OCI-LY3 (cell line): ENCODE results near the gene AIPL1.
A peak's percentile ranks its signal among the peaks of the same experiment; 100 is the strongest.

Experiments
- H2AFZ ChIP-seq: fragments of 200-600, 300-600 bp; shearing (Covaris generic); 2 replicates; pipeline ENCODE4 v1.6.0; 2014; ENCODE audit warnings: antibody characterized with exemption, low read depth, low read length
- H3K27ac ChIP-seq: fragments of 200-600, 300-600 bp; sonication (generic); 2 replicates; pipeline ENCODE4 v1.5.1; 2014; ENCODE audit warnings: mild to moderate bottlenecking, low read length, moderate library complexity, mixed read lengths
- H3K27me3 ChIP-seq: fragments of 200-600, 300-600 bp; sonication (generic); 2 replicates; pipeline ENCODE4 v1.6.1; 2014; ENCODE audit warnings: low read depth, low read length, mixed read lengths
- H3K36me3 ChIP-seq: fragments of 200-600, 300-600 bp; sonication (generic); replicated peaks from 2 replicates; pipeline ENCODE3; 2014; ENCODE audit warnings: low read depth, low read length, mixed read lengths
- H3K4me1 ChIP-seq: fragments of 300-600, 200-600 bp; sonication (generic); 2 replicates; pipeline ENCODE4 v1.6.1; 2014; ENCODE audit warnings: low read length, mixed read lengths
- H3K4me2 ChIP-seq: fragments of 200-600, 300-600 bp; sonication (generic); 2 replicates; pipeline ENCODE4 v1.6.1; 2014; ENCODE audit warnings: low read length, mixed read lengths
- H3K4me3 ChIP-seq: fragments of 300-600, 200-600 bp; sonication (generic); 2 replicates; pipeline ENCODE4 v1.5.1; 2014; ENCODE audit warnings: antibody characterized with exemption, mild to moderate bottlenecking, low read length, moderate library complexity
- H3K79me2 ChIP-seq: fragments of 300-600, 200-600 bp; shearing (Covaris generic); 2 replicates; pipeline ENCODE4 v1.6.1; 2014; ENCODE audit warnings: mild to moderate bottlenecking, low read length, mixed read lengths
- H3K9ac ChIP-seq: fragments of 300-600, 200-600 bp; shearing (Covaris generic); 2 replicates; pipeline ENCODE4 v1.6.0; 2014; ENCODE audit warnings: mild to moderate bottlenecking, low read length, moderate library complexity
- H3K9me3 ChIP-seq: fragments of 200-600, 300-600 bp; shearing (Covaris generic); 2 replicates; pipeline ENCODE4 v1.6.1; 2014; ENCODE audit warnings: low read length, mixed read lengths; ENCODE audit not compliant: insufficient read depth
- H4K20me1 ChIP-seq: fragments of 200-600, 300-600 bp; sonication (generic); 2 replicates; pipeline ENCODE4 v1.6.1; 2016; ENCODE audit warnings: low read length, mixed read lengths; ENCODE audit not compliant: insufficient read depth
- EZH2phosphoT487 ChIP-seq: fragments of 200-600 bp; shearing (Covaris generic); IDR thresholded peaks from 2 replicates; pipeline ENCODE4 v1.6.1; 2018; ENCODE audit warnings: antibody characterized with exemption, mixed run types, low read depth
- TF ChIP-seq, protein P1 (sequence below): fragments of 200-600, 300-600 bp; sonication (generic); IDR thresholded peaks from 2 replicates; pipeline ENCODE4 v1.5.1; 2014; ENCODE audit warnings: antibody characterized with exemption, low read length, low read depth

The AIPL1 gene

DNA sequence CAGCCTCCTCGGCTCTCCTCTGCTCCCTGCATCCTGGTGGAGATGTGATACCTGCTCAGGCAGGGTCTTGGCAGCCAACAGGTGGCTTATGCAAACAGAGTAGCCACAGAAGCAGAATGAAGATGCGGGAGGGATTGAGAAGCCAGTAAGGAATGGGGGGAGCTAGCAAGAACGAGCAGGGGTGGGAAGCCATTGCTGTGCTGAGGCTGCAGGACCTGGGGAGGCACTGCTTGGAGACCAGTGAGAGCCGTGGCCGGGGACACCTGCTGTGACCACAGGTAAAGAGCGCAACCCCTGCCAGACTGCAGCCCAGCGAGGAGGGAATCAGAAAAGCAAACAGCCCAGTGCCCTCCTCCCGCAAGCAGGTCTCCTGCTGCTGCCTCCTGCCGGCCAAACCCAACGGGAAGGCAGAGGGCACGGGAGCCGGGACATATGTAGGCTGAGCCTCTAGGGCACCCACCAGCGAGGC, 14.7 kb downstream of the AIPL1 start:
- no peaks in the 10 kb centered on the region for H3K79me2 ChIP-seq
- H2AFZ ChIP-seq: no peak overlapping the region
- H3K4me1 ChIP-seq: no peaks in the 10 kb centered on the region
- H4K20me1 ChIP-seq: no peaks in the 10 kb centered on the region
- H3K36me3 ChIP-seq: no peaks in the 10 kb centered on the region
- no peak overlapping the region for H3K4me3 ChIP-seq
- no peak overlapping the region for H3K9ac ChIP-seq
- no peaks in the 10 kb centered on the region for H3K9me3 ChIP-seq
- no peaks in the 10 kb centered on the region for H3K27me3 ChIP-seq
- no peak for TF ChIP-seq EZH2phosphoT487
- TF ChIP-seq, protein P1, sequence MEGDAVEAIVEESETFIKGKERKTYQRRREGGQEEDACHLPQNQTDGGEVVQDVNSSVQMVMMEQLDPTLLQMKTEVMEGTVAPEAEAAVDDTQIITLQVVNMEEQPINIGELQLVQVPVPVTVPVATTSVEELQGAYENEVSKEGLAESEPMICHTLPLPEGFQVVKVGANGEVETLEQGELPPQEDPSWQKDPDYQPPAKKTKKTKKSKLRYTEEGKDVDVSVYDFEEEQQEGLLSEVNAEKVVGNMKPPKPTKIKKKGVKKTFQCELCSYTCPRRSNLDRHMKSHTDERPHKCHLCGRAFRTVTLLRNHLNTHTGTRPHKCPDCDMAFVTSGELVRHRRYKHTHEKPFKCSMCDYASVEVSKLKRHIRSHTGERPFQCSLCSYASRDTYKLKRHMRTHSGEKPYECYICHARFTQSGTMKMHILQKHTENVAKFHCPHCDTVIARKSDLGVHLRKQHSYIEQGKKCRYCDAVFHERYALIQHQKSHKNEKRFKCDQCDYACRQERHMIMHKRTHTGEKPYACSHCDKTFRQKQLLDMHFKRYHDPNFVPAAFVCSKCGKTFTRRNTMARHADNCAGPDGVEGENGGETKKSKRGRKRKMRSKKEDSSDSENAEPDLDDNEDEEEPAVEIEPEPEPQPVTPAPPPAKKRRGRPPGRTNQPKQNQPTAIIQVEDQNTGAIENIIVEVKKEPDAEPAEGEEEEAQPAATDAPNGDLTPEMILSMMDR: no peak
- H3K27ac ChIP-seq: no peak overlapping the region
- H3K4me2 ChIP-seq: no peak overlapping the region

DNA sequence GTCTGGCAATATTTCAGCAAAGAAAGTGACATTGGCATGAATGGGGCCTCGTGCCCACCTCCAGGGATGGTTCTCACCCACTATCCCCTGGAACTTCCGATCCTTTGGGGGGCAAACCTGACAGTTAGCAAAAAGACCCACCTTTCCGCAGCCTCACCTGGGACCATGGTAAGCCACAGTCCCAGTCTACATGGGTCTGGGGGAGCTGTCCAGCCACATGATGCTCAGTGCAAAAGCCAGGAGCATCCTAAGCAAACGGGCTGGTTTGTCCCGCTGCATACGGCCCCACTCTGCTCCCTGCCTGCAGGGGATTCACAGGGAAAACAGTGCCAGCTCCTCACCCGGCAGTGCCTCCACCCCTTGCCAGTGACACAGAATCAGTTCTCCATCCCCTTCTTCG, 19.3 kb downstream of the AIPL1 start:
- Histone ChIP-seq H3K9me3 (no peaks in the 10 kb centered on the region), H3K79me2 (no peaks in the 10 kb centered on the region), H3K27ac (no peak overlapping the region), H3K4me2 (no peak overlapping the region), H2AFZ (no peak overlapping the region), H3K36me3 (no peaks in the 10 kb centered on the region), H3K4me1 (no peaks in the 10 kb centered on the region), H4K20me1 (no peaks in the 10 kb centered on the region), H3K9ac (no peak overlapping the region), H3K27me3 (no peaks in the 10 kb centered on the region), H3K4me3 (no peak overlapping the region)
- TF ChIP-seq EZH2phosphoT487: no peak
- TF ChIP-seq, protein P1: no peak

DNA sequence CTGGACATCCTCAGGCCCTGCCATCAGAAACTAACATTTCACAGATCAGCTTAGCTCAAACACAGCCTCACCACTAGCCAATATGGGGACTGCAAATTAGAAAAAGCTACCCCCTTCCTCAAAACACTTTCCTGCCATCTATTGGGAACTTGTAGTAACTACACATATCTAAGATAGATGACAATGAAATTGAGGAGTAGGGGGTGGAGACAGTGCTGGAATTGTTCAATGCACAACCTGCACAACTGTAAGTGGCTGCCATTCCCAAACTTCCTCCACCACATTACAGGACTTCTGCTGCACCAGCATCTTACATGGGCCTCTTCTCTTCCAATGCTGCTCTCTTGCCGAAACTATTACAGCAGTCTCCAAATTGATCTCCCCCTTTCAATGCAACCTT, 21.9 kb downstream of the AIPL1 start:
- no peaks in the 10 kb centered on the region for H3K79me2 ChIP-seq
- H3K4me1 ChIP-seq: no peaks in the 10 kb centered on the region
- TF ChIP-seq, protein P1: peak; percentile 57
- no peak for TF ChIP-seq EZH2phosphoT487
- H4K20me1 ChIP-seq: no peaks in the 10 kb centered on the region
- H2AFZ ChIP-seq: no peak overlapping the region
- H3K9ac ChIP-seq: no peak overlapping the region
- H3K36me3 ChIP-seq: no peaks in the 10 kb centered on the region
- no peaks in the 10 kb centered on the region for H3K9me3 ChIP-seq
- H3K4me3 ChIP-seq: no peak overlapping the region
- H3K27me3 ChIP-seq: no peaks in the 10 kb centered on the region
- no peak overlapping the region for H3K4me2 ChIP-seq
- no peak overlapping the region for H3K27ac ChIP-seq

DNA sequence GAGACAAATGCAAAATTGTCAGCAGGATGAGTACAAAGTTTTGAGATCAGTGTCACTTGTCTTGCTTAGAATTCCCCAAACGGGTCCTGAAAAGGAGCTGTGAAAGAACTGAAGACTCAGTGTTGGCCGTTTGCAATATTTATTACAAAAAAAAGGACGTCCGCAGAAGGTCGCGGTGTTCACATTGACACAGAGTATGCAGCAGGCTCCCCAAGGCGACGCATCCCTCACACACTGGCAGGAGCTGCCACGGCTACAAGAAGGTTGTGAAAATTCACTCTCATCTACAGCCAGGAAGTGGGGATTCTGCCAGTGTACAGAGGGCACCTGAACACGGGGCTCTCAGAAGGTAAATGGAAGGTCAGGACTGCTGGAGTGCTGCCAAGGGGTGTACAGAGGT, 26.2 kb downstream of the AIPL1 start:
- Histone ChIP-seq H2AFZ (no peak overlapping the region), H3K79me2 (no peaks in the 10 kb centered on the region), H3K4me2 (no peak overlapping the region), H3K4me1 (no peaks in the 10 kb centered on the region), H3K4me3 (no peak overlapping the region), H4K20me1 (no peaks in the 10 kb centered on the region), H3K9me3 (no peaks in the 10 kb centered on the region), H3K27me3 (no peaks in the 10 kb centered on the region), H3K27ac (no peak overlapping the region), H3K36me3 (no peaks in the 10 kb centered on the region), H3K9ac (no peak overlapping the region)
- TF ChIP-seq, protein P1: no peak
- no peak for TF ChIP-seq EZH2phosphoT487
